ENCODE data around the gene HOXB2.

The HOXB2 gene

GRCh38 chr17:48551596-48552465 is 6.9 kb upstream of the HOXB2 start:
- H3K4me3 ChIP-seq (ENCODE audit: control insufficient read depth, low read depth, low read length): no peak overlapping the region
- DNase-seq (ENCODE audit: low read depth): no peak
- TF ChIP-seq, protein P1, sequence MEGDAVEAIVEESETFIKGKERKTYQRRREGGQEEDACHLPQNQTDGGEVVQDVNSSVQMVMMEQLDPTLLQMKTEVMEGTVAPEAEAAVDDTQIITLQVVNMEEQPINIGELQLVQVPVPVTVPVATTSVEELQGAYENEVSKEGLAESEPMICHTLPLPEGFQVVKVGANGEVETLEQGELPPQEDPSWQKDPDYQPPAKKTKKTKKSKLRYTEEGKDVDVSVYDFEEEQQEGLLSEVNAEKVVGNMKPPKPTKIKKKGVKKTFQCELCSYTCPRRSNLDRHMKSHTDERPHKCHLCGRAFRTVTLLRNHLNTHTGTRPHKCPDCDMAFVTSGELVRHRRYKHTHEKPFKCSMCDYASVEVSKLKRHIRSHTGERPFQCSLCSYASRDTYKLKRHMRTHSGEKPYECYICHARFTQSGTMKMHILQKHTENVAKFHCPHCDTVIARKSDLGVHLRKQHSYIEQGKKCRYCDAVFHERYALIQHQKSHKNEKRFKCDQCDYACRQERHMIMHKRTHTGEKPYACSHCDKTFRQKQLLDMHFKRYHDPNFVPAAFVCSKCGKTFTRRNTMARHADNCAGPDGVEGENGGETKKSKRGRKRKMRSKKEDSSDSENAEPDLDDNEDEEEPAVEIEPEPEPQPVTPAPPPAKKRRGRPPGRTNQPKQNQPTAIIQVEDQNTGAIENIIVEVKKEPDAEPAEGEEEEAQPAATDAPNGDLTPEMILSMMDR (IDR thresholded peaks at IDR 0.05; ENCODE audit: control insufficient read depth, insufficient read depth, low read depth, low read length, missing control alignments): no peak

DNA sequence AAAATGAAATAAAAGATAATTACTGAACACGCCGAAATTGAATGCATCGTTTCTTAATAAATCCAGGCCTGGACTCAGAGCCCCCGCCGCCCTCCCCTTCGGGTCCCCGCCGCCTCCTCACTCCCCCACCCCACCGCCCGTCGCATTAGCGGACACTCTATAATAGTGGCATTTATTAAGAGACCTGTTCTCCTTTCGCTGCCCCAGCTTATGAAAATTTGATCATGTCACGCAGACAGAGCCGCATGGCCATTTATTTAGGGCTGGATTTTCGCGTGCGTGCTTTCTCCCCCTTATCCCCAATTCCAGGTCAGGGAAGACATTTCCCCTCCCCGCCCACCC is 6.3 kb upstream of the HOXB2 start:
- H3K4me3 ChIP-seq (ENCODE audit: control insufficient read depth, low read depth, low read length): no peak overlapping the region
- no peak for DNase-seq (ENCODE audit: low read depth)
- TF ChIP-seq, protein P1 (IDR thresholded peaks at IDR 0.05; ENCODE audit: control insufficient read depth, insufficient read depth, low read depth, low read length, missing control alignments): no peak

DNA sequence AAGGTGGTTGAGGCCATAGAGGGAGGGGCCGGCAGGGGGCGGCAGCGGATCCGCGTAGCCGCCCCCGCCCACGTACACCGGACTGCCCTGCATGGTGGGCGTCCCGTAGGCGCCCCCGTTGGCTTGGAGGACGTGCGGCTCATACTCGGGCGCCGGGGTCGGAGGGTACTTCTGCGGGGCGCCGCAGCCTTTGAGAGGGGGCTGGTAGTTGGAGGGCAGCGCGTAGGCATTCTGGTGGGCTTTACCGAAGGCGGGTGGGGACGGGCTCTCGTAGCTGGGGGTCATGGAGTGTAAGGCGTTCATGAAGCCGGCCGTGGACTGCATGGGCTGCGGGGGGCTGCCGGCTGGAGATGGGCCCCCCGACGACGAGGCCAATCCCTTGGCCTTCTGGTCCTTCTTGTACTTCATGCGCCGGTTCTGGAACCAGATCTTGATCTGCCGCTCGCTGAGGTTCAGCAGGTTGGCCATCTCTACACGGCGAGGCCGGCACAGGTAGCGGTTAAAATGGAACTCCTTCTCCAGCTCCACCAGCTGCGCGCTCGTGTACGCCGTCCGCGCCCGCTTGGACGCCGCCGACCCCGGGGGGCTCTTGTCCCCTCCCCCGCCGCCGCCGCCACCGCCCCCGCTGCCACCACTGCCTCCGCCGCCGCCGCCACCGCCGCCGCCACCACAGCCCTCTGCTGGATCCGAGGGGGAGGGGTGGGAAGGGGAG is 5.7 kb upstream of the HOXB2 start:
- TF ChIP-seq, protein P1 (IDR thresholded peaks at IDR 0.05; ENCODE audit: control insufficient read depth, insufficient read depth, low read depth, low read length, missing control alignments): peak; percentile 12
- DNase-seq (ENCODE audit: low read depth): no peak
- no peak overlapping the region; the same call in 1 of the 2 replicates for H3K4me3 ChIP-seq (ENCODE audit: control insufficient read depth, low read depth, low read length)

GRCh38 chr17:48549914-48550501 is 5.1 kb upstream of the HOXB2 start:
- TF ChIP-seq, protein P1 (IDR thresholded peaks at IDR 0.05; ENCODE audit: control insufficient read depth, insufficient read depth, low read depth, low read length, missing control alignments): no peak
- no peak for DNase-seq (ENCODE audit: low read depth)
- no peak overlapping the region for H3K4me3 ChIP-seq (ENCODE audit: control insufficient read depth, low read depth, low read length)

- DNase-seq (ENCODE audit: low read depth): no peak
- no peak overlapping the region for H3K4me3 ChIP-seq (ENCODE audit: control insufficient read depth, low read depth, low read length)
- TF ChIP-seq, protein P1 (IDR thresholded peaks at IDR 0.05; ENCODE audit: control insufficient read depth, insufficient read depth, low read depth, low read length, missing control alignments): no peak
Observed at GRCh38 chr17:48549281-48549630, 4.3 kb upstream of the HOXB2 start.

DNA sequence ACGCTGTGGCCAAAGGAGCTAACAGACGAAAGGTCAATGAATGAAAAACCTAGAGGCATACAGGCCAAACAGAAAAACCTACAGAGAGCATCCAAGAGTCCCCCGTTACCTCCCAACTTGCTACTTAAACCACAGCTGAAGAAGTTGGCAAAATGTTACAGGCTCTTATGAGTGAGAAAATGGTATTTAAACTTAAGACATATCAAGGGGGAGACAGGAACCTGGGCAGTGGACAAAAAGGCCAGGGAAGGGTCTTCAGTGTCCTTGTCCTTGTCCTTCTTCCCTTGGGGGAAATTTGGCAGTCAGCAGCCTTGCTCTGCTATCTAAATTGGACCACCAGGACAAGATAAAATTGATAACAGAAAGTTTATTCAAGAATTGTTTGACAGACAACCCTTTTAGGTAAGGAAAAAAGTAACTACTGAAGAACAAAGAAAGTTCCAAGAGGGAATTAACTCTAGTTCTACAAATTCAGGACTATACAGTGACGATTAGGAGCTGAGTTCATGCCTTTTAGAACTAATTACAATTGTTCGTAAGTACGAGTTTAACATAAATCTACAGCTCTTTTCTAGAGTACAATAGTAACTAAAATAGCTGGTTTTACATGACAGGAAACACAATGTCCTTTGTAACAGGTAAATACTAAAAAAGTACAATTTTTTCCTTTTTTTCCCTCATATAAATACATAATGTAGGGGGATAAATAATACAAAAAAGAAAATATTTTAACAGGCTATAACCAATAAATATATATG is 3.8 kb upstream of the HOXB2 start:
- no peak for DNase-seq (ENCODE audit: low read depth)
- TF ChIP-seq, protein P1 (IDR thresholded peaks at IDR 0.05; ENCODE audit: control insufficient read depth, insufficient read depth, low read depth, low read length, missing control alignments): no peak
- H3K4me3 ChIP-seq (ENCODE audit: control insufficient read depth, low read depth, low read length): no peak overlapping the region
